HCT116 (cell line): ENCODE results near the gene NAA35. TPM values are rescaled to one million over a fixed set of nuclear protein-coding genes. Genes with fewer than 3 reads are reported as not detected.

ENCODE experiments used
- ATAC-seq: fragments of 200-7000 bp; cut with Tn5 transposase; 2 replicates; pipeline ENCODE4 v1.9.1; 2020; ENCODE audit warnings: mild to moderate bottlenecking, moderate library complexity
- BruUV-seq: library from RNA; stranded (reverse); fragments of 400-500 nt; replicated peaks from 2 replicates; lab custom pipeline; 2021; lab: Mats Ljungman, UMichigan
- CTCF ChIA-PET: fragments of 300-600 bp; sonication (Branson Sonifier 250); formaldehyde crosslinking; loops from one replicate; lab custom pipeline; 2021; ENCODE audit warnings: antibody characterized with exemption; lab: Charles Lee
- POLR2A ChIA-PET: fragments of 300-600, 350-600 bp; sonication (Branson Sonifier 250); formaldehyde crosslinking; loops from one replicate; lab custom pipeline; 2021; ENCODE audit warnings: antibody characterized with exemption; lab: Charles Lee
- RAD21 ChIA-PET, 2 experiments: fragments of 300-600 bp; sonication (Branson Sonifier 250); formaldehyde crosslinking; loops; one replicate each; lab custom pipeline; 2023; ENCODE audit warnings: low total read pairs in 2 of 2; ENCODE audit not compliant: uncharacterized antibody in 2 of 2, unreplicated experiment in 2 of 2, low non-redundant PET in 1 of 2; lab: Charles Lee
- DNase-seq: peaks from one replicate; pipeline ENCODE4 v3.0.0-alpha.2; 2010; ENCODE audit warnings: low read depth, low spot score
- H2AFZ ChIP-seq: fragments of 200-600 bp; shearing (Covaris generic), sonication (generic); 2 replicates; pipeline ENCODE4 v1.6.1; 2017; ENCODE audit warnings: low read depth, mixed run types, mixed read lengths, antibody characterized with exemption, low read length; ENCODE audit not compliant: poor library complexity, severe bottlenecking
- H3K27ac ChIP-seq: 2 replicates; pipeline ENCODE4 v1.5.1; 2012; ENCODE audit warnings: low read depth, low read length
- H3K27me3 ChIP-seq: fragments of 200-600 bp; sonication (generic); 2 replicates; pipeline ENCODE4 v1.6.1; 2016; ENCODE audit warnings: mixed run types, low read length, mixed read lengths; ENCODE audit not compliant: insufficient read depth
- H3K36me3 ChIP-seq, 2 experiments: fragments of 200-500 bp in 1 of 2; fragments of 200-600 bp in 1 of 2; sonication (Bioruptor generic) in 1 of 2; sonication (generic) in 1 of 2; 2 replicates each; pipeline versions ENCODE4 v1.5.1 to v1.6.1; 2014 to 2016; ENCODE audit warnings: low read length in 2 of 2, inconsistent platforms in 1 of 2, mixed read lengths in 1 of 2, mixed run types in 1 of 2; ENCODE audit not compliant: insufficient read depth in 2 of 2, control insufficient read depth in 1 of 2
- H3K4me1 ChIP-seq, 2 experiments: fragments of 200-600 bp in 1 of 2; sonication (generic) in 1 of 2; 2 replicates each; pipeline versions ENCODE4 v1.5.1 to v1.6.1; 2012 to 2017; ENCODE audit warnings: low read length in 2 of 2, inconsistent platforms in 1 of 2, mild to moderate bottlenecking in 1 of 2, mixed read lengths in 1 of 2, mixed run types in 1 of 2, moderate library complexity in 1 of 2; ENCODE audit not compliant: insufficient read depth in 2 of 2, control insufficient read depth in 1 of 2
- H3K4me2 ChIP-seq: fragments of 200-600 bp; sonication (generic); 2 replicates; pipeline ENCODE4 v1.6.1; 2017; ENCODE audit warnings: mixed run types, low read length, mixed read lengths
- H3K4me3 ChIP-seq, 2 experiments: fragments of 200-600 bp in 1 of 2; sonication (generic) in 1 of 2; replicated peaks in 1 of 2; 2 replicates each; pipeline ENCODE4 v1.5.1; 2011 to 2016; ENCODE audit warnings: low read length in 2 of 2, control low read depth in 1 of 2, low read depth in 1 of 2, mild to moderate bottlenecking in 1 of 2, mixed read lengths in 1 of 2, mixed run types in 1 of 2
- H3K79me2 ChIP-seq: fragments of 200-600 bp; sonication (generic); 2 replicates; pipeline ENCODE4 v1.6.1; 2017; ENCODE audit warnings: mild to moderate bottlenecking, mixed run types, low read length, moderate library complexity, mixed read lengths; ENCODE audit not compliant: insufficient read depth
- H3K9ac ChIP-seq: fragments of 200-600 bp; sonication (generic); 2 replicates; pipeline ENCODE4 v1.6.1; 2016; ENCODE audit warnings: low read length, mixed read lengths
- H3K9me2 ChIP-seq: fragments of 200-600 bp; sonication (generic), shearing (Covaris generic); 2 replicates; pipeline ENCODE4 v1.6.1; 2017; ENCODE audit warnings: mixed run types, mild to moderate bottlenecking, moderate library complexity; ENCODE audit not compliant: insufficient read depth
- H3K9me3 ChIP-seq, 2 experiments: fragments of 200-500 bp in 1 of 2; fragments of 200-600 bp in 1 of 2; sonication (Bioruptor generic) in 1 of 2; sonication (generic) in 1 of 2; 2 replicates each; pipeline ENCODE4 v1.6.1; 2014 to 2017; ENCODE audit warnings: low read length in 2 of 2, mixed read lengths in 2 of 2, inconsistent platforms in 1 of 2, low read depth in 1 of 2, mild to moderate bottlenecking in 1 of 2, mixed run types in 1 of 2, moderate library complexity in 1 of 2; ENCODE audit not compliant: control insufficient read depth in 1 of 2, insufficient read depth in 1 of 2
- H4K20me1 ChIP-seq: fragments of 200-600 bp; sonication (generic), shearing (Covaris generic); 2 replicates; pipeline ENCODE4 v1.6.1; 2017; ENCODE audit warnings: mixed run types, mild to moderate bottlenecking, moderate library complexity; ENCODE audit not compliant: insufficient read depth
- CTCF ChIP-seq, 3 experiments: fragments of 200-600 bp in 1 of 3; sonication (generic) in 1 of 3; IDR thresholded peaks in 2 of 3; conservative IDR thresholded peaks in 1 of 3; 2 replicates each; pipeline ENCODE4 v1.5.1; 2012 to 2017; ENCODE audit warnings: low read depth in 2 of 3, low read length in 2 of 3, antibody characterized with exemption in 1 of 3, borderline replicate concordance in 1 of 3, control low read depth in 1 of 3, mild to moderate bottlenecking in 1 of 3, mixed read lengths in 1 of 3, mixed run types in 1 of 3, moderate library complexity in 1 of 3; ENCODE audit not compliant: insufficient read depth in 1 of 3
- EGR1 ChIP-seq: IDR thresholded peaks from 2 replicates; pipeline ENCODE4 v1.6.1; 2012; ENCODE audit warnings: low read depth
- ELF1 ChIP-seq: IDR thresholded peaks from 2 replicates; pipeline ENCODE4 v1.6.1; 2012; ENCODE audit warnings: low read depth, borderline replicate concordance
- EZH2 ChIP-seq: fragments of 200-600 bp; sonication (generic); IDR thresholded peaks from 2 replicates; pipeline ENCODE4 v1.6.1; 2017; ENCODE audit warnings: antibody characterized with exemption, mixed run types
- EZH2phosphoT487 ChIP-seq: fragments of 200-600 bp; IDR thresholded peaks from 2 replicates; pipeline ENCODE4 v1.6.1; 2018; ENCODE audit warnings: antibody characterized with exemption, borderline replicate concordance
- MAX ChIP-seq: IDR thresholded peaks from 2 replicates; pipeline ENCODE4 v1.6.1; 2012
- POLR2A ChIP-seq: IDR thresholded peaks from 2 replicates; pipeline ENCODE4 v1.7.0; 2011; ENCODE audit warnings: borderline replicate concordance; ENCODE audit not compliant: insufficient read depth, insufficient read length; ENCODE audit errors: extremely low read depth
- POLR2AphosphoS5 ChIP-seq: IDR thresholded peaks from 2 replicates; pipeline ENCODE4 v1.6.1; 2011; ENCODE audit warnings: mild to moderate bottlenecking, low read depth, low read length, moderate library complexity
- RAD21 ChIP-seq: IDR thresholded peaks from 2 replicates; pipeline ENCODE4 v1.6.1; 2012; ENCODE audit warnings: low read depth, mild to moderate bottlenecking
- REST ChIP-seq: IDR thresholded peaks from 2 replicates; pipeline ENCODE4 v1.6.1; 2012; ENCODE audit warnings: low read depth
- SIN3A ChIP-seq: IDR thresholded peaks from 2 replicates; pipeline ENCODE4 v1.6.1; 2012; ENCODE audit warnings: low read depth
- TCF7L2 ChIP-seq: IDR thresholded peaks from 2 replicates; pipeline ENCODE4 v1.7.0; 2011; ENCODE audit warnings: borderline replicate concordance, inconsistent platforms; ENCODE audit not compliant: insufficient read depth, insufficient read length; ENCODE audit errors: extremely low read depth
- YY1 ChIP-seq: IDR thresholded peaks from 2 replicates; pipeline ENCODE4 v1.6.1; 2011; ENCODE audit warnings: low read length, low read depth, moderate library complexity, mild to moderate bottlenecking; ENCODE audit not compliant: insufficient replicate concordance; ENCODE audit errors: extremely low read depth
- ZBTB33 ChIP-seq: IDR thresholded peaks from 2 replicates; pipeline ENCODE4 v1.6.1; 2011; ENCODE audit warnings: mild to moderate bottlenecking, low read length, moderate library complexity; ENCODE audit not compliant: insufficient replicate concordance; ENCODE audit errors: extremely low read depth
- ZNF274 ChIP-seq: fragments of 200-500 bp; sonication (Bioruptor generic); IDR thresholded peaks from 2 replicates; pipeline ENCODE4 v1.6.1; 2014; ENCODE audit warnings: mild to moderate bottlenecking, low read depth, low read length, inconsistent platforms
- intact Hi-C: fragments of 100-400 bp; cut with micrococcal nuclease; formaldehyde crosslinking; loops from 2 replicates; pipeline ENCODE4 v1.10.0; 2022
- total RNA-seq: library from RNA; stranded (reverse); gene quantifications from one replicate; pipeline ENCODE4 v1.2.1, GENCODE V29; 2021; ENCODE audit not compliant: unreplicated experiment

The NAA35 gene
- total RNA-seq, 1 experiment from 2014 or later: 37.0 TPM

GRCh38 chr9:85978496-85978895, 37.5 kb downstream of the NAA35 start:
- H3K4me2 ChIP-seq: no peak overlapping the region
- BruUV-seq: no TSS peak
- peaks cover 23 to 41% of the 10 kb centered on the region in 2 experiments; a peak in 3 of 4 replicates for H3K36me3 ChIP-seq
- no peak overlapping the region for H2AFZ ChIP-seq
- no peak for ATAC-seq
- ChIA-PET RAD21 (no interaction called here), POLR2A (no interaction called here), CTCF (no interaction called here)
- TF ChIP-seq POLR2A (no peak), ZBTB33 (no peak), MAX (no peak), POLR2AphosphoS5 (no peak), CTCF (IDR thresholded peaks at IDR 0.05 in 2 of 3, conservative IDR thresholded peaks at IDR 0.05 in 1 of 3; ENCODE audit: borderline replicate concordance in 1 of 3, insufficient read depth in 1 of 3, low read depth in 2 of 3, low read length in 2 of 3) (no peak), EZH2 (no peak), REST (no peak), ZNF274 (no peak), TCF7L2 (no peak), SIN3A (no peak), RAD21 (no peak), YY1 (no peak), EGR1 (no peak), ELF1 (no peak), EZH2phosphoT487 (no peak)
- H3K9me2 ChIP-seq: no peaks in the 10 kb centered on the region
- no peaks in the 10 kb centered on the region; the same call in 1 of the 2 replicates for H3K79me2 ChIP-seq
- intact Hi-C loops: no loop called here
- H3K27ac ChIP-seq: no peak overlapping the region
- H3K9ac ChIP-seq: no peak overlapping the region
- DNase-seq: no peak
- H3K9me3 ChIP-seq: no peaks in the 10 kb centered on the region
- H3K4me3 ChIP-seq: no peak overlapping the region
- no peaks in the 10 kb centered on the region for H3K4me1 ChIP-seq
- no peaks in the 10 kb centered on the region for H4K20me1 ChIP-seq
- H3K27me3 ChIP-seq: no peaks in the 10 kb centered on the region
